H1 (cell line): ENCODE results near the gene ACTA2. TPM values are rescaled to one million over a fixed set of nuclear protein-coding genes. Genes with fewer than 3 reads are reported as not detected.

ENCODE experiments used
- ATF2 ChIP-seq: IDR thresholded peaks from 2 replicates; pipeline ENCODE4 v1.6.1; 2012; ENCODE audit warnings: low read length, inconsistent platforms
- CBX8 ChIP-seq: fragments of 300-800, 300-1000 bp; sonication (generic); IDR thresholded peaks from 2 replicates; pipeline ENCODE4 v1.7.1; 2016; ENCODE audit warnings: low read depth, low read length, borderline replicate concordance
- CHD2 ChIP-seq: IDR thresholded peaks from 2 replicates; pipeline ENCODE4 v1.6.1; 2012; ENCODE audit warnings: low read length, improper control_type of control experiment
- CREB1 ChIP-seq: IDR thresholded peaks from 2 replicates; pipeline ENCODE4 v1.6.1; 2012; ENCODE audit warnings: inconsistent platforms
- EGR1 ChIP-seq: IDR thresholded peaks from 2 replicates; pipeline ENCODE4 v1.6.1; 2011; ENCODE audit warnings: low read depth, low read length, borderline replicate concordance
- HDAC6 ChIP-seq: IDR thresholded peaks from one replicate; pipeline ENCODE4 v1.7.1; 2012; ENCODE audit warnings: low read depth, mild to moderate bottlenecking, inconsistent platforms, low read length, moderate library complexity
- JUN ChIP-seq: IDR thresholded peaks from 2 replicates; pipeline ENCODE4 v1.6.1; 2011; ENCODE audit warnings: low read depth, mild to moderate bottlenecking, improper control_type of control experiment, low read length
- JUND ChIP-seq: IDR thresholded peaks from 2 replicates; pipeline ENCODE4 v1.6.1; 2011; ENCODE audit warnings: mild to moderate bottlenecking, improper control_type of control experiment, low read length
- KDM1A ChIP-seq: fragments of 200-600, 300-600 bp; sonication (generic); IDR thresholded peaks from 2 replicates; pipeline ENCODE4 v1.7.1; 2016; ENCODE audit warnings: mild to moderate bottlenecking, low read length, borderline replicate concordance
- KDM5A ChIP-seq: fragments of 200-600 bp; IDR thresholded peaks from 2 replicates; pipeline ENCODE4 v1.7.1; 2012; ENCODE audit warnings: mild to moderate bottlenecking, low read length, inconsistent platforms, mixed read lengths
- NRF1 ChIP-seq: IDR thresholded peaks from 2 replicates; pipeline ENCODE4 v1.6.1; 2011; ENCODE audit warnings: mild to moderate bottlenecking, low read depth, low read length, improper control_type of control experiment
- POLR2AphosphoS5 ChIP-seq: IDR thresholded peaks from 2 replicates; pipeline ENCODE4 v1.6.1; 2011; ENCODE audit warnings: low read depth, low read length
- POU5F1 ChIP-seq: IDR thresholded peaks from 2 replicates; pipeline ENCODE4 v1.6.1; 2011; ENCODE audit warnings: low read depth, mild to moderate bottlenecking, low read length, moderate library complexity
- RAD21 ChIP-seq, 2 experiments: IDR thresholded peaks in 1 of 2; conservative IDR thresholded peaks in 1 of 2; 2 replicates each; pipeline ENCODE4 v1.6.1; 2011; ENCODE audit warnings: low read depth in 2 of 2, low read length in 2 of 2, improper control_type of control experiment in 1 of 2, inconsistent platforms in 1 of 2, mild to moderate bottlenecking in 1 of 2, moderate library complexity in 1 of 2
- RNF2 ChIP-seq: fragments of 200-900, 300-1000 bp; sonication (generic); IDR thresholded peaks from 2 replicates; pipeline ENCODE4 v1.7.1; 2016; ENCODE audit warnings: borderline replicate concordance, low read depth, mild to moderate bottlenecking, antibody characterized with exemption, low read length; ENCODE audit not compliant: poor library complexity, severe bottlenecking; ENCODE audit errors: missing control alignments
- RXRA ChIP-seq: IDR thresholded peaks from 2 replicates; pipeline ENCODE4 v1.6.1; 2011; ENCODE audit warnings: low read depth, mild to moderate bottlenecking, low read length, moderate library complexity; ENCODE audit not compliant: insufficient read depth
- SIRT6 ChIP-seq: IDR thresholded peaks from one replicate; pipeline ENCODE4 v1.7.1; 2012; ENCODE audit warnings: low read length, inconsistent platforms
- SP1 ChIP-seq: IDR thresholded peaks from 2 replicates; pipeline ENCODE4 v1.6.1; 2011; ENCODE audit warnings: low read depth, low read length
- SRF ChIP-seq: IDR thresholded peaks from 2 replicates; pipeline ENCODE4 v1.6.1; 2011; ENCODE audit warnings: mild to moderate bottlenecking, low read depth, low read length, moderate library complexity
- TCF12 ChIP-seq: IDR thresholded peaks from 2 replicates; pipeline ENCODE4 v1.6.1; 2011; ENCODE audit warnings: low read depth, mild to moderate bottlenecking, low read length
- TEAD4 ChIP-seq: IDR thresholded peaks from 2 replicates; pipeline ENCODE4 v1.6.1; 2012; ENCODE audit warnings: low read depth, low read length, inconsistent platforms, mixed read lengths
- USF2 ChIP-seq: IDR thresholded peaks from 2 replicates; pipeline ENCODE4 v1.6.1; 2011; ENCODE audit warnings: low read length, improper control_type of control experiment
- ZNF274 ChIP-seq: IDR thresholded peaks from 2 replicates; pipeline ENCODE4 v1.7.0; 2012; ENCODE audit warnings: low read length, borderline replicate concordance; ENCODE audit errors: extremely low read depth
- polyA plus RNA-seq, 7 experiments: library from polyadenylated mRNA; depleted of rRNA in 3 of 7; stranded (reverse) in 5 of 7; unstranded in 2 of 7; fragments of >200 nt in 5 of 7; fragments of 200-250 nt in 2 of 7; gene quantifications; 1 replicate in 5 of 7; 2 replicates in 1 of 7; 4 replicates in 1 of 7; pipeline versions ENCODE4 v1.2.1 to v1.2.3, GENCODE V29; 2011 to 2013; ENCODE audit warnings: missing spikeins in 2 of 7, mixed read lengths in 2 of 7
- total RNA-seq: library from RNA; stranded (reverse); fragmentation: NEBNext Ultra II Directional; extraction: Animal tissue kit (Norgen Biotek cat#: 25700); gene quantifications from 2 replicates; pipeline ENCODE4 v1.2.1, GENCODE V29; 2021

The ACTA2 gene
- total and polyA plus RNA-seq, 2 of the 8 experiments (the other 6 are each of a cell fraction or from before 2014, with no cell fraction given), result 3.5 to 8.9 TPM

- TF ChIP-seq TEAD4 (no peak), ATF2 (no peak), KDM1A (no peak), JUND (no peak), POLR2AphosphoS5 (no peak), HDAC6 (no peak), RXRA (no peak), KDM5A (no peak), TCF12 (no peak), RNF2 (no peak), JUN (no peak), USF2 (no peak), SP1 (no peak), RAD21 (IDR thresholded peaks at IDR 0.05 in 1 of 2, conservative IDR thresholded peaks at IDR 0.05 in 1 of 2; ENCODE audit: low read depth in 2 of 2, low read length in 2 of 2) (no peak), CBX8 (no peak), EGR1 (no peak), SRF (no peak), POU5F1 (no peak), CREB1 (no peak), SIRT6 (no peak), CHD2 (no peak), ZNF274 (no peak), NRF1 (no peak)
Observed at GRCh38 chr10:88990384-88991160, 38.0 kb upstream of the ACTA2 start, which contains the start of gene FAS (continued).
